GM13977 (cell line): ENCODE measurements around the gene CDKL1.
"Not testable (repeated sequence)": the region's sequence is repeated elsewhere in the genome, so short reads cannot be mapped to it uniquely, and the experiment has no call there.

Source experiments
- DNase-seq: peaks from one replicate; pipeline ENCODE4 v3.0.0; 2012; ENCODE audit warnings: low spot score
- CTCF ChIP-seq: IDR thresholded peaks from 2 replicates; pipeline ENCODE4 v1.5.1; 2012; ENCODE audit warnings: mild to moderate bottlenecking, control low read depth; ENCODE audit not compliant: insufficient read depth; ENCODE audit errors: extremely low read depth, missing control alignments
- in situ Hi-C: fragments of 300-500 bp; cut with MboI; formaldehyde crosslinking; loops from one replicate; pipeline ENCODE4 v1.12.0; 2022; ENCODE audit warnings: low sequenced_read_pairs, low pct_unique_long_range_greater_than_20kb, mixed read lengths, inconsistent platforms; ENCODE audit not compliant: unreplicated experiment

Gene CDKL1

GRCh38 chr14:50360851-50361250, 35.8 kb downstream of the CDKL1 start:
- in situ Hi-C loops, result no loop called here
- TF ChIP-seq CTCF, result no peak
- DNase-seq, result no peak

- in situ Hi-C loops, result no loop called here
- DNase-seq, result no peak
- no peak for TF ChIP-seq CTCF
These were observed 36.6 kb downstream of the CDKL1 start for GRCh38 chr14:50360093-50360492.

GRCh38 chr14:50359631-50360030, 37.0 kb downstream of the CDKL1 start:
- TF ChIP-seq CTCF, result no peak
- DNase-seq, result no peak
- in situ Hi-C loops, result no loop called here

- no peak for TF ChIP-seq CTCF
- DNase-seq, result no peak
- in situ Hi-C loops, result no loop called here
These were observed 38.8 kb downstream of the CDKL1 start for GRCh38 chr14:50357753-50358395.

DNA sequence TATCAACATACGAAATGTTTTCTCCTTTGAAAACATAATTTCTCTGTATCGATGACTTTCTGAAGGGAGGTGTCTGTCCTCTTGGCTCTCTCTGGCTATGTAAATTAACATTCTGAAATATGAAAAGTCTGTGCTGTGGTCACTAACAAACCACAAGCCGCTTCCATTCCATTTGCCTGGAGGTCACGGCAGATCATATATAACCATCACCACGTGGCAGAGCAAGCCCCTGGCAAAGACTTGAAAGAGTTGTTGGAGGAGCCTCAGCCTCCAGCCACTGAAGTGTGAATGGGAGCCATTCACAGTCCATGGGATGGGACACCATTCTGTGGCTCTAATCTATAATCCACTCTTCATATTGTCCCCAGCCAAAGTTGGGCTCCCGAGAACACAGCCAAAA, 39.6 kb downstream of the CDKL1 start:
- TF ChIP-seq CTCF, result no peak
- in situ Hi-C loops, result no loop called here
- DNase-seq, result no peak

DNA sequence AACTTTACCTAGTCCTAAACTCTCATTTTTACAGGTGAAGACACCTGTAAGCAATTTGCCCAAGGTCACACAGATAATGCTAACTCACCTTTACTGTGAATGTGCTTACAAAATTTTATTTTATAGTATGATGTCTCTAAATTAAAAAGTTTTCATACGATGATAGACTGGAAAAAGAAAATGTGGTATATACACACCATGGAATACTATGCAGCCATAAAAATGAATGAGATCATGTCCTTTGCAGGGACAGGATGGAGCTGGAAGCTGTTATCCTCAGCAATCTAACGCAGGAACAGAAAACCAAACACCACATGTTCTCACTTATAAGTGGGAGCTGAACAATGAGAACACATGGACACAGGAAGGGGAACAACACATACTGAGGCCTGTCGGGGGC, 40.4 kb downstream of the CDKL1 start:
- DNase-seq, in situ Hi-C loops: not testable (repeated sequence)

GRCh38 chr14:50355692-50356091, 41.0 kb downstream of the CDKL1 start:
- DNase-seq, result no peak
- TF ChIP-seq CTCF, result no peak
- in situ Hi-C loops, result no loop called here
